Brain pericyte (primary cell): ENCODE measurements around the gene ZNF654.
A peak's percentile ranks its signal among the peaks of the same experiment; 100 is the strongest.
"Not testable (repeated sequence)": the region's sequence is repeated elsewhere in the genome, so short reads cannot be mapped to it uniquely, and the experiment has no call there.

Source experiments
- DNase-seq: peaks from one replicate; pipeline ENCODE4 v3.0.0-alpha.2; 2012; ENCODE audit warnings: low read depth, low spot score

ZNF654 gene

GRCh38 chr3:88058581-88059379 lies at the start of gene ZNF654, which contains the start of gene CGGBP1:
ZNF654 (plus strand) TSS chr3:88059255; CDS start chr3:88059320, 65 bp downstream.
CGGBP1 (minus strand) TSS chr3:88059005; CDS start chr3:88055976, 3,029 bp downstream.
- DNase-seq: peak; percentile 99

GRCh38 chr3:88010810-88011209 lies 48.2 kb upstream of the ZNF654 start:
- no peak for DNase-seq

- DNase-seq: no peak
Measured at GRCh38 chr3:88013592-88013991, 45.5 kb upstream of the ZNF654 start.

- not testable (repeated sequence) for DNase-seq
Measured at GRCh38 chr3:88015656-88016055, 43.4 kb upstream of the ZNF654 start.

DNA sequence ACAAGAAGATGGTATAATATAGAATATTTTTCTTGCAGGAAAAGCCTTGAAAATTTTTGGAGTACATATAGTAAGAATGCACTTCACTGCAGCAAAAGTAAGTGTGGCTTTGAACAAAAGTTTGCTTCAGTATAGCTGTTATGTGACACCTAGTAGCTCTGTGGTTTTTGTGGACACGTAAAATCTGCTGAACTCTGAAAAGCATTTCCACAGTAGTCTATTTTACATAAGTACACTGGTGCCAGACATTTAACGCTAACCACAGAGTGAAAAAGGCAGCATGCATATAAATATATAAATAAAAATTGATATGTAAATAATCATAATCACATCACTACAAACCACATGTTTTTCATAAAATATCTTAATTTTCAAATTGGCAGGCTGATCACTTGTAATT lies 40.0 kb upstream of the ZNF654 start:
- DNase-seq: no peak

- DNase-seq: no peak
Measured at GRCh38 chr3:88025001-88025552, 34.0 kb upstream of the ZNF654 start.

- DNase-seq: no peak
Measured at GRCh38 chr3:88028876-88029275, 30.2 kb upstream of the ZNF654 start.

DNA sequence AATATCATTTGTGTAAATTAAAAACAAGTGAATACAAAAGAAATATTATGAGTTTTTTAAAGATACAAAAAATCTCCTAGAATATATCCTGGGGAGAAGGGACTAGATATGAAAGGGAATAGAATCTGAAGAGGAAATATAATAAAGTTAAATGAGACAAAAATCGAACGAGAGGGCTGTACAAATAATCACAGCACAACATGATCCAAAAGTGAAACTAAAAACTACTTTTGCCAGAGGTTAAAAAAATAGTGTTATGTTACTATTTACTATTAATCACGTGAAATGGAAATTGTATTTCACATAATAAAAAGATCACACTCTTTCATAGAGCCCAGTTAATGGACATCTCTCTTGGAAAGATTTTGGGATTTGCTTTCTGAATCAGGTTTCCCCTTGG lies 28.8 kb upstream of the ZNF654 start:
- DNase-seq: no peak

DNA sequence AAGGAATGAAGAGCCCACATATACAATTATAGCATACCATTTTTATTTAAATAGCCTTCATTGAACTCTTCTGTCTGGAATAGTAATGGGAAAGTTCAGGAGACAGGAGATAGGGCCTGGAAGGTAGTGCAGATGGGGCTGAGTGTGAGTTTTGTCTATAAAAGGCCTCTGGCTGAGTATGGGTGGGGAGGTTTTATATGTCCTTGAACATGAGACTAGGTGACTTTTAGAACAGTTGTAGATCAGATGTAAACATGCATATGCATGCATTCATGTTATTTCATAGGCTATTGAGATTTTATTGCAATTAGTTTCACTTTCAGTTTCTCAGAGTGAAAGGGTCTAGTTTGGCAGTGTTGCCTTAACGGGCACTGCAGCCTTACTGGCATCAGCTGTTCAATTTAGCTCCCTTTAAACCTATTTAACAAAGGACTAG lies 27.4 kb upstream of the ZNF654 start:
- DNase-seq: peak; percentile 30

GRCh38 chr3:88032245-88032644 lies 26.8 kb upstream of the ZNF654 start:
- DNase-seq: no peak

- DNase-seq: no peak
Measured at GRCh38 chr3:88033079-88033478, 26.0 kb upstream of the ZNF654 start.

DNA sequence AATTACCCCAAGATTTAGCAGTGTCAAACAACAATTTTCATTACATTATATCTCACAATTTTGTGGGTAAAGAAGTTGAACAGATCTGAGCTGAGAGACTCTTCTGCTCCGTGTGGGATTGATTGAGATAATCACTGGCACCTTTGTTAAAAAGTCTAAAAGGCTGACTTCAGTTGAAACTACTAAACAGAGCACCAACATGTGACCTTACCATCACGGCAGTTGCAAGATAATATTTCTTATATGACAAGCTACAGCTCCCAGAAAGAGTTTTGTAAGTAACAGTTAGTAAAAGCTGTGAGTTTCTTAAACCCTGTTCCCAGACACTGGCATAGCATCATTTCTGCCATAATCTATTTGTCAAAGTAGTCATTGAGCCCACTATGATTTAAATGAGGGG lies 25.2 kb upstream of the ZNF654 start:
- no peak for DNase-seq

- DNase-seq: no peak
Measured at GRCh38 chr3:88034491-88035275, 24.4 kb upstream of the ZNF654 start.

DNA sequence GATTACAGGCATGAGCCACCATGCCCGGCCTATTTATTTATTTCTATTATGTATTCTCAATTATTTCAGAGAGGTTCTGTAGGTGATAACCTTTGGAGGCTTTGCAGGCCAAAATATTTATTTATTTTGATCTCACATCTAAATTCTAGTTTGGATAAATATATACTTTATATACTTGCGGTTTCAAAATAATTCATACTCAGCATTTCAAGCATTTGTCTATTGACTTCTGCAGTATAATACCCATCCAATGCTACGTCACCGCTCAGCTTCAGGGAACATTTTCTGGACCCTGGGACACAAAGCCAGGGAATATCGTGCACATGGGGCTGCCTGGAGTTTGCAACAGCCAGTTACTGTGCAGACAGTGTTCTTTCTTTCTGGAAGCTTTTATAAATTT lies 22.8 kb upstream of the ZNF654 start:
- no peak for DNase-seq

DNA sequence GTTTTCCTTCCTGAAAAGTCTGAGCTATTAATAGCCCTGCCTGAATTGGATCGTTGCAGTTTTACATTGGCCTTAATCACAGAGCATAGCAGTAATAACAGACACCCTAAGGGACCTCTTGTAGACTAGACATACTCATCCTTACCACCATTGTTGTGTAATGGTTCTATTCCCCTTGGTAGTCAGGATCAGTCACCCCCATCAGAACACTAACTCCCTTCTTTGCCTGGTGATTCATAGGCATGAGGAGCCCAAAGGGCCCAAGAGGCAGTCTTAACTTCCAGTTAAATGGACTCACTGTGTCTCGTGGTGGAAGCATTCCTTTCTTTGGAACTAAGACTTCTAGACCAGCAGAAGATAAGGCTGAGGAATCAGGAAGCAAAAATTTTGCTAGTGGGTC lies 20.5 kb upstream of the ZNF654 start:
- DNase-seq: no peak

DNA sequence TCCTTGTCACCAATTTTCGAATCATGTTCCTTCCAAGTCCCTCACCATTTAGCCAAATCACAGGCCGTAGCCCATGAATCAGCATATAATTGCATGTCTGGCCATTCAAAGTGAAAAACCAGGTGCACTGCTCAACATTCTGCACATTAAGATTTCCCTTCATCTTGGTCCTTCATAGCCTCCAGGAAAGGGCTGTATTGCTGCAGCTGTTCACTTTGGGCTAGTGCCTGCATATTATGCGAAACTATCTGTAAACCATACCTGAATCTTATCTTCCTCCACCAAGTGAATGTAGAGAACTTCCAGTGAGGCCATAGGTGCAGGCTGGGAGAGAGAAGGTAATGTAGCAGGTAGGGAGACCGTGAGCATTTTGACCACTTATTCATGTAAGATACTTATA lies 18.5 kb upstream of the ZNF654 start:
- DNase-seq: no peak

DNA sequence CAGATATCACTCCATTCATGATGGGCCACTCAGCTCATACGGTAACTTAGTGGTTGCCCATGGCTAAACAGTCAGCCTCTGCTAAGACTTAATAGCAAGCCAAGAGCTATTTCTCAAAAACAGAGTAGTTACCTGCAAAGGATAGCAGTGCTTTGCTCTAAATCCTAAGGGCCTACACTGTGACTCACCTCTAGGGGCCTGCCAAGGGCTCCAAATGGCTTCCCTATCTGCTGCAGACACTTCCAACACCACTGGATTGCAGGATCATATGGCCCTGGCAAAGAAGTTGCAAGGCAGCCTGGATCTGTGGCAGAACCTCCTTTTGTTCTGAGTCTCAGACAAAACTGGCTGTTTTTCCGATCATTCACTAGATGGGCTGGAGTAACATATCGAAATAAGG lies 18.1 kb upstream of the ZNF654 start:
- no peak for DNase-seq

- DNase-seq: no peak
Measured at GRCh38 chr3:88044411-88044810, 14.6 kb upstream of the ZNF654 start.

DNA sequence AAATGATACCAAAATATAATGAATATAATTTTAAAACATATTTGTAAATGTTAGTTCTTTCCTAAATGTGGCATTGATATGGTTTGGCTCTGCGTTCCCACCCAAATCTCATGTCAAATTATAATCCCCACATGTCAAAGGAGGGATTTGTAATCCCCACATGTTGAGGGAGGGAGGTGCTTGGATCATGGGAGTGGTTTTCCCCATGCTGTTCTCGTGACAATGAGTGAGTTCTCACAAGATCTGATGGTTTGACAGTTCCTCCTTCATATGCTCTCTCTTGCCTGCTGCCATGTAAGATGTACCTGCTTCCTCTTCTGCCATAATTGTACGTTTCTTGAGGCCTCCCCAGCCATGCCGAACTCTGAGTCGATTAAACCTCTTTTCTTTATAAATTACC lies 12.3 kb upstream of the ZNF654 start:
- DNase-seq: no peak

- DNase-seq: no peak
Measured at GRCh38 chr3:88057630-88058305, 1.3 kb upstream of the ZNF654 start.

GRCh38 chr3:88058306-88058580 lies 812 bp upstream of the ZNF654 start:
- no peak for DNase-seq
